ENCODE measurements around the gene FBN1. TPM values are rescaled to one million over a fixed set of nuclear protein-coding genes. Genes with fewer than 3 reads are reported as not detected.
A peak's percentile ranks its signal among the peaks of the same experiment; 100 is the strongest.

FBN1 gene
- total RNA-seq, 2 donors from 2014 or later, result 57.1 to 84.9 TPM

DNA sequence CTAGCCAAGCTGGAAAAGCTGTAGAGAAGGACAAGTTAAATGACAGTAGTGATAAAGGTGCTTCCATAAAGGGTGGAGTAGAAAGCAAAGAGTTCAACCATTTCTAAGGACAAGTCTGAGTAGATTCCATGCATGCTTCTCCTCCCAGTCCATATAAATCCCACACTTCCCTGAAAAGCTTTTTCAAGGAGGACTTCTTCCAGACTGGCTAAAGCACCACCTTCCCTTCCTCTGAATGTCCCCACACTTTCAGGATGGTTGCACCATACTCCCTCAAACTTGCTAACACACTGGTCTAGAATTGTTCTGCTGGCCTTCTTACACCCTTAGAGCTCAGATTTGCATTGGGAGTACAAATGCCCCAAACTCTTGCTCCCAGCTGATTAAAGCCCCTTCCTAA lies 40.9 kb downstream of the FBN1 start:
- Histone ChIP-seq H3K36me3 (no peaks in the 10 kb centered on the region), H3K27me3 (no peaks in the 10 kb centered on the region), H3K27ac (peak overlapping the region; percentile 27 to 50), H3K4me1 (peaks cover 0 to 29% of the 10 kb centered on the region in 2 donors), H3K4me3 (no peak overlapping the region), H3K9me3 (no peaks in the 10 kb centered on the region)
- TF ChIP-seq, protein P1, sequence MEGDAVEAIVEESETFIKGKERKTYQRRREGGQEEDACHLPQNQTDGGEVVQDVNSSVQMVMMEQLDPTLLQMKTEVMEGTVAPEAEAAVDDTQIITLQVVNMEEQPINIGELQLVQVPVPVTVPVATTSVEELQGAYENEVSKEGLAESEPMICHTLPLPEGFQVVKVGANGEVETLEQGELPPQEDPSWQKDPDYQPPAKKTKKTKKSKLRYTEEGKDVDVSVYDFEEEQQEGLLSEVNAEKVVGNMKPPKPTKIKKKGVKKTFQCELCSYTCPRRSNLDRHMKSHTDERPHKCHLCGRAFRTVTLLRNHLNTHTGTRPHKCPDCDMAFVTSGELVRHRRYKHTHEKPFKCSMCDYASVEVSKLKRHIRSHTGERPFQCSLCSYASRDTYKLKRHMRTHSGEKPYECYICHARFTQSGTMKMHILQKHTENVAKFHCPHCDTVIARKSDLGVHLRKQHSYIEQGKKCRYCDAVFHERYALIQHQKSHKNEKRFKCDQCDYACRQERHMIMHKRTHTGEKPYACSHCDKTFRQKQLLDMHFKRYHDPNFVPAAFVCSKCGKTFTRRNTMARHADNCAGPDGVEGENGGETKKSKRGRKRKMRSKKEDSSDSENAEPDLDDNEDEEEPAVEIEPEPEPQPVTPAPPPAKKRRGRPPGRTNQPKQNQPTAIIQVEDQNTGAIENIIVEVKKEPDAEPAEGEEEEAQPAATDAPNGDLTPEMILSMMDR (IDR thresholded peaks at IDR 0.05), result no peak
- no peak for DNase-seq (ENCODE audit: low spot score)

DNA sequence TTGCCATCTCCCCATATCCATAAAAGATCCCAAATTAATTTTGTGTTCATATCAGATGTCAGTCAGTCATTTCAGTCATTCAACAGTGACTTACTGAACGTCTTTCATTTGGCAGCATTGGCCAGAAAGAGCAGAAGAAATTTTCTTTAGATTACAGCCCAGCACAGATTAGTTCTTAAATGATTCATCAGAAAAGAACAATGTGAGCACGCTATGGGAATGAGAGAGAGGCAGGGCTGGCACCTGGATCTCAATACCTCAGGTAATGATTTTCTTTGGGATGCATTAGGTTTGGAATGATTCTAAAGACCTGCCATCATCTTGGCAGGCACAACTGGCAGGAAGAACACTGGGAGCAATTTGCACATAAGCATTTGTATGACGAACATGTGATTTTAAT lies 41.6 kb downstream of the FBN1 start:
- no peak overlapping the region for H3K4me3 ChIP-seq
- no peak for DNase-seq (ENCODE audit: low spot score)
- H3K9me3 ChIP-seq, result no peaks in the 10 kb centered on the region
- no peaks in the 10 kb centered on the region for H3K36me3 ChIP-seq
- no peaks in the 10 kb centered on the region for H3K27me3 ChIP-seq
- TF ChIP-seq, protein P1 (IDR thresholded peaks at IDR 0.05), result no peak
- peak overlapping the region; percentile 27 to 50 for H3K27ac ChIP-seq
- H3K4me1 ChIP-seq, result peaks cover 0 to 29% of the 10 kb centered on the region in 2 donors

DNA sequence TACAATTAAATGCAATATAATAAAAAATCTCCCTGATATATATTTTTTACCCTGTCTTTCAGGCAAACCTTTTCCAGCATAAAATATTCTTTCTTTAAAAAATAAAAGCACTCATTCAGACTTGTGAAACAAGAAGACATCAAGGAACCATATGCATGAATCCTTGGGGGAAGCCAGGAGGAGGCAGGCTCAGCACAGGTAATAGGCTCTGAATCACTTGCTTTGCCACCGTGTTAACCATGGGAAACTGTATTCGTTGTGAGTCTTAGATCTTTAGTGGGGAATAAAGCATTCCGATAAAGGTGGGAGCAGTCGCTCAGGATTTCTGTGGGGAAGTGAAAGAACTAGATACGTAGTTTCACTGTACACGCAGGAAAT lies 42.4 kb downstream of the FBN1 start:
- DNase-seq (ENCODE audit: low spot score), result no peak
- H3K4me1 ChIP-seq, result peaks cover 0 to 29% of the 10 kb centered on the region in 2 donors
- H3K4me3 ChIP-seq, result peak overlapping the region in 1 of 2 donors; percentile 6
- H3K27ac ChIP-seq, result peak overlapping the region; percentile 49 to 50
- no peaks in the 10 kb centered on the region for H3K9me3 ChIP-seq
- no peaks in the 10 kb centered on the region for H3K27me3 ChIP-seq
- TF ChIP-seq, protein P1 (IDR thresholded peaks at IDR 0.05), result no peak
- no peaks in the 10 kb centered on the region for H3K36me3 ChIP-seq

DNA sequence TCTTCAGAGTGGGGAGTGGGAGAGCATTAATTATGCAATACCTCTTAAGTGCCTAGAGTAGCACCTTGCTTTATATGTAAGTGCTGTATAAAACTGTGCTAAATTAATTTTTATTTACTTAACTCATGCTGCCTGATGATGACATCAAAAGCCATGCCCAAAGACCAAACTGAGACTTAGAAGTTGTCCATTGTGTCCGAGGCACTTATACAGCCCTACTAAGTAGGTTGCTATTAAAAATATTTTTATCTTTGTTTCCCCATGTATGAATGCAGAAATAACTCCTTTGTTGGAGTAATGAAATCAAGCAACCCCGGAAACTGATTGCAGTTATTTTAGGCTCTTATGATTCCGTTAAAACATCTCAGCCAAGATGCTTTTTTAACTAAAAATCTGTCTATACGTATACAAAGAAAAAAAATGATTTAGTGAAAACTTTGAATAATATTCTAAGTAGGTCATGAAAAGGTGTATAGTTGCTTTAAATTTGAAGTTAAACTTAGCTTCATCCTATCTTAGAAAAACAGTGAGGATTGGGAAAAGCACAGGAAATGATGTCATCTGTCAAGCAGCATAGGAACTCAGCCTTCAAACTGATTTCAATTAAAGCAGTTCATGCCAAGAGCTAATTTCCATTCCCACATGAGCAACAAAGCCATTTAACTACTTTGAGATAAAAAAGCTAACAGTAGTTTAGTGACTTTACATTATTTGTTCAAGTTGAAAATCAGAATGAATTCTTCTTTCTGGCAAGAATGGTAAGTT lies 43.0 kb downstream of the FBN1 start:
- TF ChIP-seq, protein P1 (IDR thresholded peaks at IDR 0.05), result no peak
- Histone ChIP-seq H3K9me3 (no peaks in the 10 kb centered on the region), H3K27ac (peak overlapping the region; percentile 49 to 50), H3K4me3 (peak overlapping the region in 1 of 2 donors; percentile 6), H3K36me3 (no peaks in the 10 kb centered on the region), H3K4me1 (peaks cover 0 to 29% of the 10 kb centered on the region in 2 donors), H3K27me3 (no peaks in the 10 kb centered on the region)
- DNase-seq (ENCODE audit: low spot score), result no peak

DNA sequence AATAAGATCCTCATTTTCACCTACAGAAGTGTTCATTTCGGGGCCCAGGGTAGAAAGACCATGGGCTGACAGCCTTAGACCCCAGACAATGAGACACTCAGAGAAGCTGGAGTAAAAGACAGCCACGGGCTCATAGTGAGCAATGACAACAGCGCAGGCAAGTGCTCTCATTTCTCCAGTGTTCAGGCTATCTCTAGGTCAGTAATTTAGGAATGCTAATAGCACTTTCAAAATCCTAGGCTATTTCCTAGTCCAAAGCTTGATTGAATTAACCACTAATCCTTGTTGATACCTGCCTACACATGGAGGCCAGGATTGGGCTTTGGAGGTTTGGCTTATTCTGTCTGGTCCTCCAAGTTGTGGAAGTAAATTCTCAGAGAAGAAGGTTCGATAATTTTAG lies 44.4 kb downstream of the FBN1 start:
- Histone ChIP-seq H3K9me3 (no peaks in the 10 kb centered on the region), H3K36me3 (peaks cover 5% of the 10 kb centered on the region), H3K27ac (peak overlapping the region in 1 of 2 donors; percentile 49), H3K27me3 (no peaks in the 10 kb centered on the region), H3K4me1 (peaks cover 0 to 29% of the 10 kb centered on the region in 2 donors), H3K4me3 (no peak overlapping the region)
- TF ChIP-seq, protein P1 (IDR thresholded peaks at IDR 0.05), result no peak
- DNase-seq (ENCODE audit: low spot score), result no peak

Measured in right atrium auricular region (tissue), 2 donors.